GM18519 (cell line): ENCODE data around the gene CDC42SE2.

Experiments
- ATAC-seq: cut with Tn5 transposase; IDR thresholded peaks from one replicate; pipeline ENCODE4 v1.9.1; 2021; ENCODE audit warnings: mild to moderate bottlenecking, moderate library complexity; ENCODE audit not compliant: unreplicated experiment, low FRiP score

Gene CDC42SE2

GRCh38 chr5:131413605-131414559 is 150.0 kb downstream of the CDC42SE2 start:
- ATAC-seq: peak; percentile 47

DNA sequence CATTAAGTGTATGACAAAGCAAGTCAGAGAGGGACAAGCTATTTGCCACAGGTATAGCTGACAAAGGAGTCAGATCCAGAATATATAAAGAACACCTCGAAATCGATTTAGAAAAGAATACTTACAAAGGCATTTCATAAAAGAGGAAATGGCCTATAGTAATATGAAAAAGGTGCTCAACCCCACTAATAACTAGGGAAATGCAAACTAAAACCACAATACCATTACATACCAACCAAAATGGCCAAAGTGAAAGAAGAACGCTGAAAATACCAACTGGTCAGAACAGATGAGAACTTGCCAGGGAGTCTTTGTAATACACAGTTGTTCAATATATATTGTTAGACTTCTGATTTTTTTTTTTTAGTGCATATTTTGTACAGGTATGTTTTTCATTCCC is 152.9 kb downstream of the CDC42SE2 start:
- peak; percentile 63 for ATAC-seq

DNA sequence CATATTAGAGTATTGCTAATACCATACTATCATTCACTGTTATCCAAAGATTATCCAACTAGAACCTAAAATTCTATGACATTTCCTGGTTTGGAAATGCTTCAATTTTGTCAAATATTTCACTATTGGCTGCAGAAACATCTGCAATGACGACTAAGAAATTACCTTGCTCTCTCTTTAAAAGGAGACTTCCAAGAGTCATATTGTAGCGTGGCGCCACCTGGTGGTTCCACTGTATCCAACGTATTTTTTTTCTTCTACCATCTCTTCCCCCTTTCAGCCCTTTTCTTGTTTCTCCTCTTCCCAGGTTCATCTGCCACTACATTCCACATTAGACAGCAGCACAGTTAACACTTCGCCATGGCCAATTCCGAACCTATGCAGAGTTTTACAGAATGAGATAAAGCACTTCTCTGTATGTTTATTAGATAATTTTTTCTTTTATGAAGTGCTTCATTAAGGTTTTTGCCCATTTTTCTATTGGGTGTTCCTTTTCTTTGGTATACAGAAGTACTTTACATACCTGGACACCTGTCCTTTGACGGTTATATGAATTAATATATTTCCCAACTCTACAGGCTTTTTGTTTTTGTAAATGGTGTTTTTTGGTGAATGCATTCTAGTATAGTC is 153.5 kb downstream of the CDC42SE2 start:
- ATAC-seq: no peak

DNA sequence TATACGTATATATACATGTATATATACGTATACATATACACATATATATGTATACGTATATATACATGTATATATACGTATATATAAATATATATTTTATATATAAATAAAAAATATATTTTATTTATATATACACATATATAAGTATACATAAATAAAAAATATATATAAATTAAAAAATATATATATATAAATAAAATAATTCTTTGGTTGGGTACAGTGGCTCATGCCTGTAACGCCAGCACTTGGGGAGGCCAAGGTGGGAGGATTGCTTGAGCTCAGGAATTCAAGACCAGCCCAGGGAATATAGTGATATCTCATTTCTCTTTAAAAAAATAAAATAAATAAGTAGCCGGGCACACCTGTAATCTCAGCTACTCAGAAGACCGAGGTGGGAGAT is 155.0 kb downstream of the CDC42SE2 start:
- no peak for ATAC-seq

DNA sequence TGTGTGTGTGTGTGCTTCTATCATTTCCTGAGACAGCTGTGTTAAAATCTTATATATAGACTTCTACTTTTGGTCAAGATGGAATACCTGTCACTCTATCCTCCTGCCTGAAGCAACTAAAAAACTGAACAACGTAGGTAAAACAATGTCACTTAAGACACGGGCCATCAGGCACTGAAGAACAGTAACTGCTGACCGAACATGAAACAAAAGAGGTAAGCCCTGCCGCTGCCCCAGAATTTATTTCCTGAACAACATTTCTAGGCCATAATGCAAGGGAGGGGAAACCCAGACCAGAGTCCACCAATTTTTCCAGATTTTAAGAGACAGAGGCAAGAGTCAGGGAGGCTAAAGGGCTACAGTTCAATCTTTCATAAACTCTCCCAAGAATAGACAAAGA is 156.0 kb downstream of the CDC42SE2 start:
- ATAC-seq: no peak

DNA sequence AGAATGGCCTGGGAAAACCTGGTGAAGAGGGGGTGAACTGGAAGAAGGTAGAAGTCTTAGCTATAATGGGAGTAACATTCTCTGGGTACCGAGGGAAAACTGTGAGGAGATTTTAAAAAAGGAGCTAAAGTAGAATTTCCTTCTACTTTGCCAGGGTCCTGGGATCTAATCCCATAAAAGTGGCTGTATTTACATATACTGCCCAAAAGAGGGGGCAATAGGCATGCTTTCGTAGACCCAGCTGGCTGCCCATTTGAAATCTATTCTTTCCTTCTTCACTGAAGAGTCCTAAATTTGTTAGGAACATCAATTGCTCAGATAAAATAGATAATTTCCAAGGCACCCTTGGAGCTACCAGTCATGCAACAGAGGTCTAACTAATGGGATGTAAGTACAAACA is 159.2 kb downstream of the CDC42SE2 start:
- ATAC-seq: no peak

- no peak for ATAC-seq
Measured at GRCh38 chr5:131426011-131426410, 162.2 kb downstream of the CDC42SE2 start.

- ATAC-seq: no peak
Measured at GRCh38 chr5:131430794-131431193, 166.9 kb downstream of the CDC42SE2 start.

DNA sequence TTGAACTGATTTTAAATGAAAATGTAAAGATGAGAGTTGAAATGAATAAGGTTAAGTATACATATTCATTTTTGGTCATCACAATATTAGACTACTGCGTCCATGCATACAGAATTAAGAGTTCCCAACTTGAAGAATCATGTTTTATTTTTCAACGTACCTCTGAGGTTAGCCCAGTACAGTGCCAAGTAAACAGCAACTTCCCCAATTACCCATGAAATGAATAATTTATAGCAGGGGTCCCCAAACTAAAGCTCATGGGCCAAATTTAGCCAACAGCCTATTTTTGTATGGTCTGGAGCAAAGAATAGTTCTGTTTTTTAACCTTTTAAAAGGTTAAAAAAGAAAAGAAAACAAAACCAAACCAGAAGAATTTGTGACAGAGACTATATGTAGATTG is 167.9 kb downstream of the CDC42SE2 start:
- ATAC-seq: no peak

- ATAC-seq: no peak
Measured at GRCh38 chr5:131433109-131433508, 169.3 kb downstream of the CDC42SE2 start.

GRCh38 chr5:131436081-131436480 is 172.2 kb downstream of the CDC42SE2 start:
- ATAC-seq: no peak

- no peak for ATAC-seq
Measured at GRCh38 chr5:131441184-131441583, 177.3 kb downstream of the CDC42SE2 start.
